DMS153 (cell line): Measurements from ENCODE around the gene SPEN.
"Not testable (repeated sequence)": the region's sequence is repeated elsewhere in the genome, so short reads cannot be mapped to it uniquely, and the experiment has no call there.

Source experiments
- DNase-seq: peaks from one replicate; lab custom pipeline; 2025; lab: John Stamatoyannopoulos, UW

The SPEN gene

GRCh38 chr1:15892857-15893599 lies 45.5 kb downstream of the SPEN start:
- not testable (repeated sequence) for DNase-seq

DNA sequence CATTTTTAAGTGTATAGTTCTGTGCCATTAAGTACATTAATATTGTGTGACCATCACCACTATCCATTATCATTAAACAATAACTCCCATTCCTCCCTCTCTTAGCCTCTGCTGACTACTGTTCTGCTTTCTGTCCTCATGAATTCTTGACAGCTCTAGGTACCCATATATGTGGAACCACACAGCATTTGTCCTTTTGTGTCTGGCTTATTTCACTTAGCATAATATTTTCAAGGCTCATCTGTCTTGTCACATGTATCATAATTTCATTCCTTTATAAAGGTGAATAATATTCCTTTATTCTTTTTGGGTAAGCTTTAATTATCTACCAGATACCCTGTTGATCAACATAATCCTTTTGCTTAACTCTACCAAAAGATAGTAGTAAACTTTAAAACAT lies 47.7 kb downstream of the SPEN start:
- DNase-seq, result no peak

GRCh38 chr1:15896841-15897610 lies 49.5 kb downstream of the SPEN start:
- DNase-seq, result not testable (repeated sequence)

- DNase-seq, result no peak
Observed at GRCh38 chr1:15899266-15899665, 51.8 kb downstream of the SPEN start.

DNA sequence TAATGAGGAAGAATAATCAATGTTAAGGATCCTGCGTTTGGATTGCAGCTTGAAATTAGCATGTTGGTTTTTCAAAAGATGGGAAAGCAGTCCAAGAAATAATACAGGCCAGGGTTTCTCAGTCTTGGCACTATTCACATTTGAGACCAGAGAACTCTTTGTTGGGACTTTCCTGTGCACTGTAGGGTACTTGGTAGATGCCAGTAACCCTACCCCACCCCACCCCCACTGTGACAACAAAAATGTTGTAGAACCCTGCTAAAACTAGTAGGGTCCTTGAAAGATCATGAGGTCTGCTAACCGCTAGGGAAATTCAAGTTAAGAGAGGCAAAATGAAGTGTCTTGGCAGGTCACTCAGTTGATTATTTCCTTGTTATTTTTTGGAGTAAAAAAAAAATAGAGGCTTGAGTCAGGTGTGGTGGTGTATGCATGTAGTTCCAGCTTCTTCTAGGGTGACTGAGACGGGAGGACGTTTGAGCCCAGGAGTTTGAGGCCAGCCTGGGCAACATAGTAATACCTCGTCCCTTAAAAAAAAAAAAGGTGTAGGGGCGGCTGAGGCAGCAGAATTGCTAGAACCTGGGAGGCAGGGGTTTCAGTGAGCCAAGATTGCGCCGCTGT lies 53.3 kb downstream of the SPEN start:
- no peak for DNase-seq

GRCh38 chr1:15902882-15903281 lies 55.4 kb downstream of the SPEN start:
- no peak for DNase-seq

DNA sequence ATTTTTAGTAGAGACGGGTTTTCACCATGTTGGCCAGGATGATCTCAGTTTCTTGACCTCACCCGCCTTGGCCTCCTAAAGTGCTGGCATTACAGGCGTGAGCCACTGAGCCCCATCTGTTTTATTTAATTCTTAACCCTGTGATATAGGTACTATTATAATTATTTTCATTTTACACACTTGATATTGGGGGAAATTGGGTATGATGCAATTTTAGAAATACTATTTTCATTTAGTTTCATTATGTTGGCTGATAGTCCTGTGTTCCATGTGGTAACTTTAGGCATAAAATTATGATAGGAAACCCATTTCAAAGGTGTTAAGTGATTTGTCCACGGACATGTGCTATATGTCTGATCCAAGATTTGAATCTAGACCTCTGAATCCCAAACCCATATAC lies 61.1 kb downstream of the SPEN start:
- DNase-seq, result no peak

DNA sequence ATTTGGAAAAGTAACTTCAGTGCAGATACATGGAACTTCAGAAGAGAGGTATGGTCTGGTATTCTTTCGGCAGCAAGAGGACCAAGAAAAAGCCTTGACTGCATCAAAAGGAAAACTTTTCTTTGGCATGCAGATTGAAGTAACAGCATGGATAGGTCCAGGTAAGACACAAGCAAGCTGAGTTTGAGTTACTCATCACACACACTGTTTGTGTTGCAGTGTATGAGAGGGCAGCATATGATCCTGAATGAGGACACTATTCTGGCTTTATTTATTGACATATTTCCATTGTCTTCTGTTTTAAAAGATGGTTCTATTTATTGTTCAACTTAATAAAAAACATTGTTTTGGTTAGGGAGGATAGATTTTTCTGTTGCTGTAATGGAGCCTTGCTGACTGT lies 63.6 kb downstream of the SPEN start:
- no peak for DNase-seq

DNA sequence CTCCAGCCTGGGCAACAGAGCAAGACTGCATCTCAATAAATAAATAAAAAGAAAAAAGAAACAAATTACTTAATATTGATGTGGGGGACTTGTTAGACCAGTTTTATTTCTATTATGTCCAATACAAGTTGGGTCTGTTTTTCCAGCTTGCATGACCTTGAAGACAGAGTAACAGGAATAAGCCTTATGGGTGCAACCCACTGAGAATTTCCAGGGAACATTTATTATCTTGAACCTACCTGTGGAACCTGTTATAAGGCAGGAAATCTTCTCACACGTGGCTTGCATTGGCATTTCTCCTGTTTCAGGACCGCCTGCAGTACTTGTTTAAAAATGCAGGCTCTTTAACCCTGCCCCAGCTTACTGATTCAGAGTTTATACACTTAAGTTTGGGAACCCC lies 64.4 kb downstream of the SPEN start:
- DNase-seq, result no peak

- not testable (repeated sequence) for DNase-seq
Observed at GRCh38 chr1:15913607-15914006, 66.1 kb downstream of the SPEN start.

- no peak for DNase-seq
Observed at GRCh38 chr1:15915991-15916390, 68.5 kb downstream of the SPEN start.

GRCh38 chr1:15916417-15916816 lies 68.9 kb downstream of the SPEN start:
- DNase-seq, result no peak

DNA sequence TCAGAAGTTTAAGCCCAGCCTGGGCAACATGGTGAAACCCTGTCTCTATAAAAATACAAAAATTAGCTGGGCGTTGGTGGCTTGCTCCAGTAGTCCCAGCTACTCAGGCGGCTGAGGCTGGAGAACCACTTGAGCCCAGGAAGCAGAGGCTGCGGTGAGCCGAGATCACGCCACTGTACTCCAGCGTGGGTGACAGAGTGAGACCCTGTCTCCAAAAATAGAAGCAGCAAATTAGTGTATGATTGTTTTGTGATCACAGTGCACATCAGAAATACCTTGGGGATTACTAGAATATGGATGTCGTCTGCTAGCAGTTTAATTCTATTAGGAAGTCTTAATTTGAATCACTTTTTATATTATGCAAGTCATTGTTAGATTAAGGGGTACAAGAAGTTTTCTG lies 69.4 kb downstream of the SPEN start:
- DNase-seq, result no peak

DNA sequence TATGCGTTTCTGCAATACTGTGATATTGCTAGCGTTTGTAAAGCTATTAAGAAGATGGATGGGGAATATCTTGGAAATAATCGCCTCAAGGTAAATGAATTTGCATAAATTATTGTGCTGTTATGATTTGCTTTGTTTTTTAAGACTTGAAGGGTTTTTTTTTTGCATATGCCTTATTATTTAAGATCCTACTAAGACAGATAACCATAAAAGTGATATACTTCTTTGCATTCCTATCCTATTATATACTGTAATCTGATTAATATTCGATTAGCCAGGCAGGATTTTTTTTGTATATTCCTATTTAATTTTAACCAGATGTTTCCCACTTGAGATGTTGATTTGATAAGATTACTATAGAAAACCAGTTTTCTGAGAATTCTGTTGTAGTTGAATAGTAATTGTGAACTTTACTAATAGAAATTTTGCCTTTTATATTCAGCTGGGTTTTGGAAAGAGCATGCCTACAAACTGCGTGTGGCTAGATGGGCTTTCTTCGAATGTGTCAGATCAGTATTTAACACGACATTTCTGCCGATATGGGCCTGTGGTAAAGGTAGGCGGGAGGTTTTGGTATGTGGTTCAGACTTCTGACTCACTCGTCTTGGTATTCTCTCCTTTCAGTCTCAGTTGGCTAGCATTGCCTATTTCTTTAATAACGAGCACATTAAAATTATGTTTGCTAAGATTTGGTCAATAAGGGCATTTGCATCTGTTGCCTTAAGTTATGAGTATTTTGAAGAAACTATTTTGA lies 71.6 kb downstream of the SPEN start:
- DNase-seq, result no peak

DNA sequence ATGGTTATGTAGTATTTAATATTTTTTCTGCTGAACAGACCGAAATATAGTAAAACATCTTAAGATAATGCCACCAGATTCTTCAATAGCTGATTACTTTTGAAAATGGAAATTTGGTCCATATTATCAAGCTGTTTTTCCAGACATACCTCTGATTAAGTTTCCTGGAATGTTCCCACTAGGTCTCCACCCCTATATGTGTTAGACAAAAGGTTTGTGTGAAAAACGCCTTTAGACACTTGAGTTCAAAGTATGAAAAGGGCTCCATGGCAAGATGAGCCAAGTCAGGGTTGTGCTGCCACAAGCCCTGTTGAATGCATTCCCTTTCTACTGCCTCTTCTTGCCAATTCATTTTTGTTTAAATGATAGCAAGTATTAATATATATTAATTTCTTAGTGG lies 75.7 kb downstream of the SPEN start:
- no peak for DNase-seq

GRCh38 chr1:15926448-15926847 lies 78.9 kb downstream of the SPEN start:
- DNase-seq, result not testable (repeated sequence)

DNA sequence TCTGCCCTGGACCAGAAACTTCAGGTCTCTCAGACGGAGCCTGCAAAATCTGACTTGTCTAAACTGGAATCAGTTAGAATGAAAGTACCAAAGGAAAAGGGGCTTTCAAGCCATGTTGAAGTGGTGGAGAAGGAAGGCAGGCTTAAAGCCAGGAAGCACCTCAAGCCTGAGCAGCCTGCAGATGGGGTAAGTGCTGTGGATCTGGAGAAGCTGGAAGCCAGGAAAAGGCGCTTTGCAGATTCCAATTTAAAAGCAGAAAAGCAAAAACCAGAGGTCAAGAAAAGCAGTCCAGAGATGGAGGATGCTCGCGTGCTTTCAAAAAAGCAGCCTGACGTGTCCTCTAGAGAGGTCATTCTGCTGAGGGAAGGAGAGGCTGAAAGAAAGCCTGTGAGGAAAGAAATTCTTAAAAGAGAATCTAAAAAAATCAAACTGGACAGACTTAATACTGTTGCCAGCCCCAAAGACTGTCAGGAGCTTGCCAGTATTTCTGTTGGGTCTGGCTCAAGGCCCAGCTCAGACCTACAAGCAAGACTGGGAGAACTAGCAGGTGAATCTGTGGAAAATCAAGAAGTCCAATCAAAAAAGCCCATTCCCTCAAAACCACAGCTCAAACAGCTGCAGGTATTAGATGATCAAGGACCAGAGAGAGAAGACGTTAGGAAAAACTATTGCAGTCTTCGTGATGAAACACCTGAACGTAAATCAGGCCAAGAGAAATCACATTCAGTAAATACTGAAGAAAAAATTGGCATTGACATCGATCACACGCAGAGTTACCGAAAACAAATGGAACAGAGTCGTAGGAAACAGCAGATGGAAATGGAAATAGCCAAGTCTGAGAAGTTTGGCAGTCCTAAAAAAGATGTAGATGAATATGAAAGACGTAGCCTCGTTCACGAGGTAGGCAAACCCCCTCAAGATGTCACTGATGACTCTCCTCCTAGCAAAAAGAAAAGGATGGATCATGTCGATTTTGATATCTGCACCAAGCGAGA lies 81.8 kb downstream of the SPEN start:
- DNase-seq, result no peak

DNA sequence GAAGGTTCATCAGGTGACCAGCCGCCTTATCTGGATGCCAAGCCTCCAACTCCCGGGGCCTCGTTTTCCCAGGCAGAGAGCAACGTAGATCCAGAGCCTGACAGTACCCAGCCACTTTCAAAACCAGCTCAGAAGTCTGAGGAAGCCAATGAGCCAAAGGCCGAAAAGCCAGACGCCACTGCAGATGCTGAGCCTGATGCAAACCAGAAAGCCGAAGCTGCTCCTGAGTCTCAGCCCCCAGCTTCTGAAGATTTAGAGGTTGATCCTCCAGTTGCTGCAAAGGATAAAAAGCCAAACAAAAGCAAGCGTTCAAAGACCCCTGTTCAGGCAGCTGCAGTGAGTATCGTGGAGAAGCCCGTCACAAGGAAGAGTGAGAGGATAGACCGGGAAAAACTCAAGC lies 83.9 kb downstream of the SPEN start:
- DNase-seq, result no peak

GRCh38 chr1:15931884-15932283 lies 84.4 kb downstream of the SPEN start:
- DNase-seq, result no peak

DNA sequence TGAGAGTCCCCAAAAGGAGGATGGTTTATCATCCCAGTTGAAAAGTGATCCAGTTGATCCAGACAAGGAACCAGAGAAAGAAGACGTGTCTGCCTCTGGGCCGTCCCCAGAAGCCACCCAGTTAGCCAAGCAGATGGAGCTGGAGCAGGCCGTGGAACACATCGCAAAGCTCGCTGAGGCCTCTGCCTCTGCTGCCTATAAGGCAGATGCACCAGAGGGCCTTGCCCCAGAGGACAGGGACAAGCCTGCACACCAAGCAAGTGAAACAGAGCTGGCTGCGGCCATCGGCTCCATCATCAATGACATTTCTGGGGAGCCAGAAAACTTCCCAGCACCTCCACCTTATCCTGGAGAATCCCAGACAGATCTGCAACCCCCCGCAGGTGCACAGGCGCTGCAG lies 85.1 kb downstream of the SPEN start:
- DNase-seq, result no peak

- no peak for DNase-seq
Observed at GRCh38 chr1:15933684-15934083, 86.2 kb downstream of the SPEN start.
